Neural cell (in vitro differentiated cells): ENCODE data around the gene IGF1R. TPM values are rescaled to one million over a fixed set of nuclear protein-coding genes. Genes with fewer than 3 reads are reported as not detected.

Source experiments
- H2AFZ ChIP-seq: fragments of 200-600, 300-800 bp; sonication (generic), shearing (Covaris generic); 2 replicates; pipeline ENCODE4 v1.6.0; 2014; ENCODE audit warnings: low read depth, mild to moderate bottlenecking, antibody characterized with exemption, low read length, moderate library complexity
- H3F3A ChIP-seq: fragments of 200-600 bp; shearing (Covaris generic); 2 replicates; pipeline ENCODE4 v1.6.1; 2016; ENCODE audit warnings: mild to moderate bottlenecking, moderate library complexity, mixed read lengths, antibody characterized with exemption, low read length; ENCODE audit not compliant: insufficient read depth, poor library complexity, severe bottlenecking
- H3K27ac ChIP-seq: fragments of 200-600, 300-800 bp; sonication (generic), shearing (Covaris generic); 2 replicates; pipeline ENCODE4 v1.5.1; 2014; ENCODE audit warnings: mild to moderate bottlenecking, low read length, moderate library complexity
- H3K27me3 ChIP-seq: fragments of 300-800, 200-600 bp; sonication (generic), shearing (Covaris generic); 2 replicates; pipeline ENCODE4 v1.6.0; 2014; ENCODE audit warnings: mild to moderate bottlenecking, low read depth, low read length, moderate library complexity; ENCODE audit not compliant: insufficient read depth
- H3K36me3 ChIP-seq: fragments of 300-800, 200-600 bp; sonication (generic), shearing (Covaris generic); 2 replicates; pipeline ENCODE4 v1.5.1; 2014; ENCODE audit warnings: mild to moderate bottlenecking, antibody characterized with exemption, low read length, moderate library complexity; ENCODE audit not compliant: insufficient read depth
- H3K4me2 ChIP-seq: fragments of 300-800, 200-600 bp; sonication (generic), shearing (Covaris generic); 2 replicates; pipeline ENCODE4 v1.6.0; 2014; ENCODE audit warnings: mild to moderate bottlenecking, low read length
- H3K4me3 ChIP-seq: fragments of 300-800, 200-600 bp; sonication (generic), shearing (Covaris generic); 2 replicates; pipeline ENCODE4 v1.5.1; 2014; ENCODE audit warnings: mild to moderate bottlenecking, low read length, moderate library complexity
- H3K79me2 ChIP-seq: fragments of 200-600 bp; shearing (Covaris generic); replicated peaks from 2 replicates; pipeline ENCODE4 v1.6.0; 2014; ENCODE audit warnings: mild to moderate bottlenecking, low read length, moderate library complexity; ENCODE audit not compliant: insufficient read depth
- H3K9ac ChIP-seq: fragments of 300-800, 200-600 bp; sonication (generic), shearing (Covaris generic); 2 replicates; pipeline ENCODE4 v1.6.1; 2016; ENCODE audit warnings: mild to moderate bottlenecking, low read length, mixed read lengths
- H3K9me2 ChIP-seq: fragments of 200-600 bp; shearing (Covaris generic); 2 replicates; pipeline ENCODE4 v1.6.1; 2016; ENCODE audit warnings: mild to moderate bottlenecking, low read length, mixed read lengths; ENCODE audit not compliant: insufficient read depth
- H3K9me3 ChIP-seq: fragments of 200-600, 300-800 bp; sonication (generic), shearing (Covaris generic); 2 replicates; pipeline ENCODE4 v1.6.1; 2016; ENCODE audit warnings: mild to moderate bottlenecking, mixed run types, low read length, moderate library complexity, mixed read lengths
- H4K20me1 ChIP-seq: fragments of 200-600 bp; shearing (Covaris generic); 2 replicates; pipeline ENCODE4 v1.6.1; 2016; ENCODE audit warnings: mild to moderate bottlenecking, mixed run types; ENCODE audit not compliant: insufficient read depth
- EP300 ChIP-seq: fragments of 450-650 bp; conservative IDR thresholded peaks from 2 replicates; pipeline ENCODE4 v1.6.1; 2014; ENCODE audit warnings: antibody characterized with exemption, mild to moderate bottlenecking, moderate library complexity; ENCODE audit not compliant: poor library complexity, severe bottlenecking
- EZH2 ChIP-seq: fragments of 200-600, 300-800 bp; shearing (Covaris generic), sonication (generic); IDR thresholded peaks from 2 replicates; pipeline ENCODE4 v1.6.1; 2014; ENCODE audit warnings: antibody characterized with exemption, low read length, borderline replicate concordance, mild to moderate bottlenecking; ENCODE audit not compliant: insufficient read depth, poor library complexity, severe bottlenecking
- MXI1 ChIP-seq: fragments of 450-650 bp; conservative IDR thresholded peaks from 2 replicates; pipeline ENCODE4 v1.6.1; 2014; ENCODE audit warnings: antibody characterized with exemption, mild to moderate bottlenecking; ENCODE audit not compliant: poor library complexity, severe bottlenecking
- POLR2AphosphoS5 ChIP-seq: IDR thresholded peaks from 2 replicates; pipeline ENCODE4 v1.6.1; 2012
- RAD21 ChIP-seq: fragments of 450-650 bp; conservative IDR thresholded peaks from 2 replicates; pipeline ENCODE4 v1.6.1; 2014; ENCODE audit warnings: antibody characterized with exemption, mild to moderate bottlenecking, moderate library complexity
- SMC3 ChIP-seq: fragments of 450-650 bp; conservative IDR thresholded peaks from 2 replicates; pipeline ENCODE4 v1.6.1; 2014; ENCODE audit warnings: antibody characterized with exemption, mild to moderate bottlenecking, moderate library complexity; ENCODE audit not compliant: poor library complexity
- TAF1 ChIP-seq: IDR thresholded peaks from 2 replicates; pipeline ENCODE4 v1.6.1; 2012; ENCODE audit warnings: low read depth
- polyA plus RNA-seq: library from polyadenylated mRNA; depleted of rRNA; stranded (reverse); fragments of >200 nt; gene quantifications from 2 replicates; pipeline ENCODE4 v1.2.3, GENCODE V29; 2014
- TF ChIP-seq, protein P1 (sequence below): IDR thresholded peaks from 2 replicates; pipeline ENCODE4 v1.6.1; 2012; ENCODE audit warnings: borderline replicate concordance
- TF ChIP-seq, protein P2 (sequence below): fragments of 450-650 bp; IDR thresholded peaks from 2 replicates; pipeline ENCODE4 v1.5.1; 2014; ENCODE audit warnings: antibody characterized with exemption, mild to moderate bottlenecking, moderate library complexity; ENCODE audit not compliant: poor library complexity, severe bottlenecking

The IGF1R gene
- polyA plus RNA-seq, 1 donor from 2014 or later = 10.9 TPM

DNA sequence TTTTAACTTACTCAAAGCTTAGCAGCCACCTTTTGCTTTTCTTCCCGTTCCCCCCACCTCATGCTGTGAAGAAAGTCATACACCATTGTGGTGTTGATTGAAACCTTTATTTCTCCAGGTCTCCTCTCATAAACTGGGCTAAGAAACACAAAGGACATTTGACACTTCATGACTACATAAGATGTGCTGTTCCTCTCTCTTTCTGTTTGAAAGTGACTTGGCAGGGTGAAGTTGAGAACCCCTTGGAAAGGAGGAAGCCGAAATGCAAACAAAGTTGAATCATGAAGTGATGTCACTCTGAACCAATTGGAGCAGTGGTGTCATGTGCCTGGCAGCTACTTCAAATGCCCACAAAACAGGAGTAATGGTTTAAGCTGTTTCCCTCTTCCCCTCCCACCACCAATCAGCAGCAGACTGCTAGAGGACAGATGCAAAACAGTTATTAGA lies 174.7 kb downstream of the IGF1R start:
- Histone ChIP-seq H4K20me1 (no peaks in the 10 kb centered on the region), H3K9ac (no peak overlapping the region), H3K27ac (no peak overlapping the region), H3F3A (no peaks in the 10 kb centered on the region), H3K9me2 (no peaks in the 10 kb centered on the region), H3K9me3 (peaks cover 4% of the 10 kb centered on the region), H3K27me3 (no peaks in the 10 kb centered on the region), H3K4me2 (no peak overlapping the region), H2AFZ (no peak overlapping the region), H3K4me3 (no peak overlapping the region), H3K79me2 (peaks cover 5% of the 10 kb centered on the region), H3K36me3 (no peaks in the 10 kb centered on the region)
- TF ChIP-seq, protein P1, sequence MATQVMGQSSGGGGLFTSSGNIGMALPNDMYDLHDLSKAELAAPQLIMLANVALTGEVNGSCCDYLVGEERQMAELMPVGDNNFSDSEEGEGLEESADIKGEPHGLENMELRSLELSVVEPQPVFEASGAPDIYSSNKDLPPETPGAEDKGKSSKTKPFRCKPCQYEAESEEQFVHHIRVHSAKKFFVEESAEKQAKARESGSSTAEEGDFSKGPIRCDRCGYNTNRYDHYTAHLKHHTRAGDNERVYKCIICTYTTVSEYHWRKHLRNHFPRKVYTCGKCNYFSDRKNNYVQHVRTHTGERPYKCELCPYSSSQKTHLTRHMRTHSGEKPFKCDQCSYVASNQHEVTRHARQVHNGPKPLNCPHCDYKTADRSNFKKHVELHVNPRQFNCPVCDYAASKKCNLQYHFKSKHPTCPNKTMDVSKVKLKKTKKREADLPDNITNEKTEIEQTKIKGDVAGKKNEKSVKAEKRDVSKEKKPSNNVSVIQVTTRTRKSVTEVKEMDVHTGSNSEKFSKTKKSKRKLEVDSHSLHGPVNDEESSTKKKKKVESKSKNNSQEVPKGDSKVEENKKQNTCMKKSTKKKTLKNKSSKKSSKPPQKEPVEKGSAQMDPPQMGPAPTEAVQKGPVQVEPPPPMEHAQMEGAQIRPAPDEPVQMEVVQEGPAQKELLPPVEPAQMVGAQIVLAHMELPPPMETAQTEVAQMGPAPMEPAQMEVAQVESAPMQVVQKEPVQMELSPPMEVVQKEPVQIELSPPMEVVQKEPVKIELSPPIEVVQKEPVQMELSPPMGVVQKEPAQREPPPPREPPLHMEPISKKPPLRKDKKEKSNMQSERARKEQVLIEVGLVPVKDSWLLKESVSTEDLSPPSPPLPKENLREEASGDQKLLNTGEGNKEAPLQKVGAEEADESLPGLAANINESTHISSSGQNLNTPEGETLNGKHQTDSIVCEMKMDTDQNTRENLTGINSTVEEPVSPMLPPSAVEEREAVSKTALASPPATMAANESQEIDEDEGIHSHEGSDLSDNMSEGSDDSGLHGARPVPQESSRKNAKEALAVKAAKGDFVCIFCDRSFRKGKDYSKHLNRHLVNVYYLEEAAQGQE = no peak

DNA sequence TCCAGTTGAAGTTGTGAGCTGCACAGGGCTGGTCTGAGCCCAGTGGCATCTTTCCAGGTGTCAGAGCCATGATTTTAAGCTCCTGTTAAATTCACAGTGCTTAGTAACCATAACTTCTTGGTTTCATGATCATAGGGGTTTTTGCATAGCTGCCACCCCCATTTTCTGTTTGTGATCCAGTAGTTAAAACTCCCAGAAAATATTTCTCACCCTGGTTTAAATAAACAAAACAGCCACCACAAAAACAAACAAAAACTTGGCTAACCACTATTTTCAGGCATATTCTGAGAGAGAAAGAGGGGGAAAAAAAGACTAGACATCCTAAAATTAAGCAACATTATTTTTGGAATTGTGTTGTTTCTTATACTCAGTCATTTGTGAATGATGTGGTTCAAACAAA lies 175.3 kb downstream of the IGF1R start:
- TF ChIP-seq SMC3 (no peak), EZH2 (no peak), RAD21 (no peak), EP300 (no peak), TAF1 (no peak), MXI1 (no peak), POLR2AphosphoS5 (no peak)
- TF ChIP-seq, protein P1 = no peak
- TF ChIP-seq, protein P2, sequence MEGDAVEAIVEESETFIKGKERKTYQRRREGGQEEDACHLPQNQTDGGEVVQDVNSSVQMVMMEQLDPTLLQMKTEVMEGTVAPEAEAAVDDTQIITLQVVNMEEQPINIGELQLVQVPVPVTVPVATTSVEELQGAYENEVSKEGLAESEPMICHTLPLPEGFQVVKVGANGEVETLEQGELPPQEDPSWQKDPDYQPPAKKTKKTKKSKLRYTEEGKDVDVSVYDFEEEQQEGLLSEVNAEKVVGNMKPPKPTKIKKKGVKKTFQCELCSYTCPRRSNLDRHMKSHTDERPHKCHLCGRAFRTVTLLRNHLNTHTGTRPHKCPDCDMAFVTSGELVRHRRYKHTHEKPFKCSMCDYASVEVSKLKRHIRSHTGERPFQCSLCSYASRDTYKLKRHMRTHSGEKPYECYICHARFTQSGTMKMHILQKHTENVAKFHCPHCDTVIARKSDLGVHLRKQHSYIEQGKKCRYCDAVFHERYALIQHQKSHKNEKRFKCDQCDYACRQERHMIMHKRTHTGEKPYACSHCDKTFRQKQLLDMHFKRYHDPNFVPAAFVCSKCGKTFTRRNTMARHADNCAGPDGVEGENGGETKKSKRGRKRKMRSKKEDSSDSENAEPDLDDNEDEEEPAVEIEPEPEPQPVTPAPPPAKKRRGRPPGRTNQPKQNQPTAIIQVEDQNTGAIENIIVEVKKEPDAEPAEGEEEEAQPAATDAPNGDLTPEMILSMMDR = no peak
- Histone ChIP-seq H3K79me2 (peaks cover 5% of the 10 kb centered on the region), H3F3A (no peaks in the 10 kb centered on the region), H3K9me3 (peaks cover 5% of the 10 kb centered on the region), H3K9me2 (no peaks in the 10 kb centered on the region), H2AFZ (no peak overlapping the region), H3K4me2 (no peak overlapping the region), H3K36me3 (no peaks in the 10 kb centered on the region), H3K27ac (no peak overlapping the region), H4K20me1 (no peaks in the 10 kb centered on the region), H3K4me3 (no peak overlapping the region), H3K27me3 (no peaks in the 10 kb centered on the region), H3K9ac (no peak overlapping the region)
